Thyroid gland (tissue), 4 donors: Measurements from ENCODE around the gene DLGAP4.

Experiments
- POLR2A ChIP-seq, 2 donors: fragments of 450-650 bp; IDR thresholded peaks; one replicate each; pipeline ENCODE4 v1.6.1; 2017; ENCODE audit warnings: antibody characterized with exemption in 2 of 2, mild to moderate bottlenecking in 2 of 2, moderate library complexity in 1 of 2
- TF ChIP-seq, protein P1 (sequence below), 6 experiments: fragments of 200-600 bp in 3 of 6; fragments of 450-650 bp in 3 of 6; sonication (generic) in 3 of 6; IDR thresholded peaks; one replicate each; pipeline ENCODE4 v1.5.1; 2016 to 2019; ENCODE audit warnings: antibody characterized with exemption in 6 of 6, mild to moderate bottlenecking in 2 of 6, inconsistent platforms in 1 of 6, moderate library complexity in 1 of 6

DNA sequence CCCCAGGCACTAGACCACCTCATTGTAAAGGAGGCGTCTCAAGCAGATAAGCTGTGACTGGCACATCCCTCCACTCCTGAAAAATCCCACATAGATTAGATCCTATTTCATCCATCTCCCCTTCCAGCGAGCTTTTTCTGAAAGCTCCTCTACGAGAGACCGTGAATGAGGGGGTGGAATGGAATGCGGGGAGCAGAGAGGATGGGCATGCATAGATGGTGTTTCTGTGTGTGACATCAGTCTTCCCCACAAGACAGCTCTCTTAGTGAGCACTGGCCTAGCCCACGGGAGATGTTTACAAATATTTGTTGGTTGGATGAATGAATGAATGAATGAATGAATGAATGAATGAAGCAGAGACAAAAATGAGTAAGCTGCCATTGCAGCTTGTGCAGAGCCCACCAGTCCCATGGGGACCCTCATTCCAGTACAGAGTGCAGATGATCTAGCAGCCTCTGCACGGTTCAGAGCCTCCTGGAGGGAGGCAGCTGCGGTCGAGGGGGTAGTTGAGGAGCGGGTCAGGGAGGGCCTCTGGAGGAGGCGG is 98.4 kb downstream of the DLGAP4 start:
- TF ChIP-seq, protein P1, sequence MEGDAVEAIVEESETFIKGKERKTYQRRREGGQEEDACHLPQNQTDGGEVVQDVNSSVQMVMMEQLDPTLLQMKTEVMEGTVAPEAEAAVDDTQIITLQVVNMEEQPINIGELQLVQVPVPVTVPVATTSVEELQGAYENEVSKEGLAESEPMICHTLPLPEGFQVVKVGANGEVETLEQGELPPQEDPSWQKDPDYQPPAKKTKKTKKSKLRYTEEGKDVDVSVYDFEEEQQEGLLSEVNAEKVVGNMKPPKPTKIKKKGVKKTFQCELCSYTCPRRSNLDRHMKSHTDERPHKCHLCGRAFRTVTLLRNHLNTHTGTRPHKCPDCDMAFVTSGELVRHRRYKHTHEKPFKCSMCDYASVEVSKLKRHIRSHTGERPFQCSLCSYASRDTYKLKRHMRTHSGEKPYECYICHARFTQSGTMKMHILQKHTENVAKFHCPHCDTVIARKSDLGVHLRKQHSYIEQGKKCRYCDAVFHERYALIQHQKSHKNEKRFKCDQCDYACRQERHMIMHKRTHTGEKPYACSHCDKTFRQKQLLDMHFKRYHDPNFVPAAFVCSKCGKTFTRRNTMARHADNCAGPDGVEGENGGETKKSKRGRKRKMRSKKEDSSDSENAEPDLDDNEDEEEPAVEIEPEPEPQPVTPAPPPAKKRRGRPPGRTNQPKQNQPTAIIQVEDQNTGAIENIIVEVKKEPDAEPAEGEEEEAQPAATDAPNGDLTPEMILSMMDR (IDR thresholded peaks at IDR 0.05) = no peak
- no peak for TF ChIP-seq POLR2A (IDR thresholded peaks at IDR 0.05)
